GM12892 (cell line): ENCODE measurements around the gene MPV17L2.

Experiments
- POLR2A ChIP-seq: IDR thresholded peaks from 2 replicates; pipeline ENCODE4 v1.6.1; 2011; ENCODE audit warnings: low read depth, low read length, control low read depth
- POLR2AphosphoS5 ChIP-seq: IDR thresholded peaks from 2 replicates; pipeline ENCODE4 v1.6.1; 2011; ENCODE audit warnings: low read depth, low read length, control low read depth

GRCh38 chr19:18233224-18233825 lies 40.3 kb downstream of the MPV17L2 start:
- no peak for TF ChIP-seq POLR2AphosphoS5
- no peak for TF ChIP-seq POLR2A
